Esophagus (tissue), 2 donors: Measurements from ENCODE around the gene CKAP2. TPM values are rescaled to one million over a fixed set of nuclear protein-coding genes. Genes with fewer than 3 reads are reported as not detected.
"Not testable (repeated sequence)": the region's sequence is repeated elsewhere in the genome, so short reads cannot be mapped to it uniquely, and the experiment has no call there.

Source experiments
- H3K27ac ChIP-seq, 2 donors: one replicate each; pipeline ENCODE4 v1.5.1; 2013; ENCODE audit warnings: low read depth in 2 of 2, mild to moderate bottlenecking in 2 of 2, inconsistent platforms in 1 of 2, low read length in 1 of 2, moderate library complexity in 1 of 2
- H3K27me3 ChIP-seq, 2 donors: one replicate each; pipeline ENCODE4 v1.6.1; 2013; ENCODE audit warnings: low read length in 2 of 2, control low read depth in 1 of 2, mild to moderate bottlenecking in 1 of 2; ENCODE audit not compliant: insufficient read depth in 2 of 2, control insufficient read depth in 1 of 2
- H3K36me3 ChIP-seq, 2 donors: one replicate each; pipeline ENCODE4 v1.6.1; 2013; ENCODE audit warnings: low read length in 1 of 2; ENCODE audit not compliant: control insufficient read depth in 2 of 2, insufficient read depth in 2 of 2
- H3K4me1 ChIP-seq, 2 donors: one replicate each; pipeline ENCODE4 v1.6.1; 2013; ENCODE audit warnings: low read length in 1 of 2; ENCODE audit not compliant: control insufficient read depth in 2 of 2, insufficient read depth in 2 of 2
- H3K4me3 ChIP-seq, 2 donors: one replicate each; pipeline ENCODE4 v1.5.1; 2013; ENCODE audit warnings: low read length in 2 of 2, mild to moderate bottlenecking in 2 of 2, low read depth in 1 of 2, moderate library complexity in 1 of 2
- H3K9me3 ChIP-seq, 2 donors: one replicate each; pipeline ENCODE4 v1.6.1; 2013; ENCODE audit warnings: mild to moderate bottlenecking in 2 of 2, low read depth in 1 of 2, low read length in 1 of 2, moderate library complexity in 1 of 2; ENCODE audit not compliant: control insufficient read depth in 2 of 2, insufficient read depth in 1 of 2
- WGBS, 2 donors: extraction: QIAGEN DNeasy Blood & Tissue Kit; methylation state at CpG; one replicate each; pipeline ENCODE4 v1.1.7; 2013; 5-methylcytosine and 5-hydroxymethylcytosine counted together
- polyA plus RNA-seq, 2 donors: library from polyadenylated mRNA; stranded (reverse); fragments of 200-250 nt; gene quantifications; one replicate each; pipeline ENCODE4 v1.2.3, GENCODE V29; 2013
- donor health status: healthy with polysubstance abuse.
- donor health status: Bipolar disorder and iron deficiency.

CKAP2 gene
- polyA plus RNA-seq, 2 donors: 5.2 to 8.6 TPM

GRCh38 chr13:52450793-52451116 lies 4.5 kb upstream of the CKAP2 start:
- 9% methylated on average over 8 of the region's 8 CpGs for WGBS, 2 donors
- no peak overlapping the region for H3K27ac ChIP-seq
- no peaks in the 10 kb centered on the region for H3K27me3 ChIP-seq
- peaks cover 0 to 8% of the 10 kb centered on the region in 2 donors for H3K4me1 ChIP-seq
- no peaks in the 10 kb centered on the region for H3K36me3 ChIP-seq
- no peak overlapping the region for H3K4me3 ChIP-seq
- H3K9me3 ChIP-seq: no peaks in the 10 kb centered on the region

- Histone ChIP-seq H3K4me3 (no peak overlapping the region), H3K4me1 (peaks cover 0 to 8% of the 10 kb centered on the region in 2 donors), H3K27me3 (no peaks in the 10 kb centered on the region), H3K9me3 (no peaks in the 10 kb centered on the region), H3K27ac (no peak overlapping the region), H3K36me3 (no peaks in the 10 kb centered on the region)
- 87 to 90% methylated on average over 24 of the region's 24 CpGs for WGBS, 2 donors
Observed at GRCh38 chr13:52451135-52451804, 4.0 kb upstream of the CKAP2 start.

GRCh38 chr13:52452470-52452869 lies 2.8 kb upstream of the CKAP2 start:
- WGBS, 2 donors: 63 to 64% methylated on average over 2 of the region's 2 CpGs
- Histone ChIP-seq H3K9me3 (no peaks in the 10 kb centered on the region), H3K4me1 (peaks cover 0 to 7% of the 10 kb centered on the region in 2 donors), H3K36me3 (no peaks in the 10 kb centered on the region), H3K4me3 (no peak overlapping the region), H3K27ac (no peak overlapping the region), H3K27me3 (no peaks in the 10 kb centered on the region)

- Histone ChIP-seq H3K9me3 (no peaks in the 10 kb centered on the region), H3K4me1 (no peaks in the 10 kb centered on the region), H3K4me3 (peak overlapping the region in 1 of 2 donors; percentile 83), H3K27ac (peak overlapping the region; percentile 96), H3K36me3 (no peaks in the 10 kb centered on the region), H3K27me3 (no peaks in the 10 kb centered on the region)
- WGBS, 2 donors: 11 to 12% methylated on average over 8 of the region's 8 CpGs
Observed at GRCh38 chr13:52454459-52454819, 839 bp upstream of the CKAP2 start.

- 0% methylated on average over 33 to 37 of the region's 37 CpGs for WGBS, 2 donors
- peak overlapping the region; percentile 83 to 88 for H3K4me3 ChIP-seq
- H3K36me3 ChIP-seq: no peaks in the 10 kb centered on the region
- no peaks in the 10 kb centered on the region for H3K4me1 ChIP-seq
- H3K27me3 ChIP-seq: no peaks in the 10 kb centered on the region
- H3K27ac ChIP-seq: peak overlapping the region; percentile 94 to 96
- H3K9me3 ChIP-seq: no peaks in the 10 kb centered on the region
Observed at GRCh38 chr13:52455677-52456041, 381 bp downstream of the CKAP2 start.

GRCh38 chr13:52459668-52460067 lies 4.4 kb downstream of the CKAP2 start:
- Histone ChIP-seq H3K36me3 (no peaks in the 10 kb centered on the region), H3K4me3 (no peak overlapping the region)
- WGBS, 2 donors: 70 to 76% methylated on average over 6 of the region's 6 CpGs

GRCh38 chr13:52461265-52461664 lies 6.0 kb downstream of the CKAP2 start:
- no peak overlapping the region for H3K27ac ChIP-seq
- no peaks in the 10 kb centered on the region for H3K36me3 ChIP-seq
- 79 to 82% methylated on average over 3 of the region's 3 CpGs for WGBS, 2 donors
- H3K4me3 ChIP-seq: no peak overlapping the region
- no peaks in the 10 kb centered on the region for H3K9me3 ChIP-seq
- H3K4me1 ChIP-seq: no peaks in the 10 kb centered on the region
- H3K27me3 ChIP-seq: no peaks in the 10 kb centered on the region

More at GRCh38 chr13:52459668-52460067, 4.4 kb downstream of the CKAP2 start:
- Histone ChIP-seq H3K4me1 (no peaks in the 10 kb centered on the region), H3K27ac (no peak overlapping the region), H3K27me3 (no peaks in the 10 kb centered on the region), H3K9me3 (no peaks in the 10 kb centered on the region)

GRCh38 chr13:52463526-52463925 lies 8.2 kb downstream of the CKAP2 start:
- H3K4me1 ChIP-seq: no peaks in the 10 kb centered on the region
- 80 to 82% methylated on average over 4 of the region's 4 CpGs for WGBS, 2 donors
- no peaks in the 10 kb centered on the region for H3K27me3 ChIP-seq
- H3K9me3 ChIP-seq: no peaks in the 10 kb centered on the region
- H3K36me3 ChIP-seq: no peaks in the 10 kb centered on the region
- H3K27ac ChIP-seq: no peak overlapping the region
- no peak overlapping the region for H3K4me3 ChIP-seq

GRCh38 chr13:52468487-52468886 lies 13.2 kb downstream of the CKAP2 start:
- H3K27me3 ChIP-seq, H3K36me3 ChIP-seq, H3K4me1 ChIP-seq, H3K9me3 ChIP-seq, H3K4me3 ChIP-seq, H3K27ac ChIP-seq: not testable (repeated sequence)
- 94 to 96% methylated on average over 2 of the region's 2 CpGs for WGBS, 2 donors

GRCh38 chr13:52480677-52481428 lies 25.6 kb downstream of the CKAP2 start:
- WGBS, 2 donors: 79 to 83% methylated on average over 6 of the region's 7 CpGs
- not testable (repeated sequence) for H3K9me3 ChIP-seq, H3K27ac ChIP-seq, H3K4me3 ChIP-seq, H3K4me1 ChIP-seq, H3K36me3 ChIP-seq, H3K27me3 ChIP-seq
